Limb (tissue), 2 donors: ENCODE measurements around the gene CEBPA.
"Not testable (repeated sequence)": the region's sequence is repeated elsewhere in the genome, so short reads cannot be mapped to it uniquely, and the experiment has no call there.

Experiments
- DNase-seq, 2 donors: peaks; one replicate each; pipeline ENCODE4 v3.0.0-alpha.2; 2016; ENCODE audit errors: extremely low spot score in 2 of 2

CEBPA gene

GRCh38 chr19:33301144-33301899 lies 1.0 kb downstream of the CEBPA start:
- DNase-seq = peak in 1 of 2 donors; percentile 46

- peak in 1 of 2 donors; percentile 44 for DNase-seq
Measured at GRCh38 chr19:33300894-33301143, 1.5 kb downstream of the CEBPA start.

GRCh38 chr19:33300009-33300893 lies 2.1 kb downstream of the CEBPA start:
- DNase-seq = peak in 1 of 2 donors; percentile 34

GRCh38 chr19:33299051-33299688 lies 3.2 kb downstream of the CEBPA start:
- peak in 1 of 2 donors; percentile 27 for DNase-seq

GRCh38 chr19:33298146-33298911 lies 4.0 kb downstream of the CEBPA start:
- DNase-seq = peak in 1 of 2 donors; percentile 39

- DNase-seq = peak in 1 of 2 donors; percentile 26
Measured at GRCh38 chr19:33297401-33298145, 4.8 kb downstream of the CEBPA start.

GRCh38 chr19:33296488-33296971 lies 5.8 kb downstream of the CEBPA start:
- DNase-seq = peak; percentile 25 to 29

GRCh38 chr19:33295621-33296487 lies 6.5 kb downstream of the CEBPA start:
- DNase-seq = peak in 1 of 2 donors; percentile 19

- DNase-seq = not testable (repeated sequence)
Measured at GRCh38 chr19:33295046-33295445, 7.3 kb downstream of the CEBPA start.

GRCh38 chr19:33294058-33294798 lies 8.1 kb downstream of the CEBPA start:
- DNase-seq = no peak

- peak in 1 of 2 donors; percentile 29 for DNase-seq
Measured at GRCh38 chr19:33293255-33294057, 8.9 kb downstream of the CEBPA start.

GRCh38 chr19:33292595-33293254 lies 9.6 kb downstream of the CEBPA start:
- DNase-seq = no peak

GRCh38 chr19:33291623-33292534 lies 10.5 kb downstream of the CEBPA start:
- no peak for DNase-seq

GRCh38 chr19:33290956-33291622 lies 11.2 kb downstream of the CEBPA start:
- no peak for DNase-seq

- DNase-seq = no peak
Measured at GRCh38 chr19:33290082-33290815, 12.1 kb downstream of the CEBPA start.
